Glutamatergic neuron (in vitro differentiated cells): Measurements from ENCODE around the gene NAV2. TPM values are rescaled to one million over a fixed set of nuclear protein-coding genes. Genes with fewer than 3 reads are reported as not detected.

ENCODE experiments used
- DNase-seq: peaks from one replicate; pipeline ENCODE4 v3.0.0; 2022
- H3K27ac Mint-ChIP-seq: one replicate; pipeline ENCODE4 v1.8.0; 2020; ENCODE audit warnings: mild to moderate bottlenecking, mixed read lengths, inconsistent platforms; ENCODE audit not compliant: unreplicated experiment
- H3K27me3 Mint-ChIP-seq: one replicate; pipeline ENCODE4 v1.8.0; 2020; ENCODE audit warnings: mild to moderate bottlenecking, moderate library complexity, mixed read lengths, inconsistent platforms; ENCODE audit not compliant: unreplicated experiment
- H3K36me3 Mint-ChIP-seq: one replicate; pipeline ENCODE4 v1.8.0; 2020; ENCODE audit warnings: mild to moderate bottlenecking, mixed read lengths, inconsistent platforms; ENCODE audit not compliant: unreplicated experiment
- H3K4me1 Mint-ChIP-seq: one replicate; pipeline ENCODE4 v1.8.0; 2020; ENCODE audit warnings: mild to moderate bottlenecking, low read depth, mixed read lengths, inconsistent platforms; ENCODE audit not compliant: unreplicated experiment
- H3K4me3 Mint-ChIP-seq: one replicate; pipeline ENCODE4 v1.8.0; 2020; ENCODE audit warnings: mild to moderate bottlenecking, mixed read lengths, inconsistent platforms; ENCODE audit not compliant: unreplicated experiment
- H3K9me3 Mint-ChIP-seq: one replicate; pipeline ENCODE4 v1.8.0; 2020; ENCODE audit warnings: mild to moderate bottlenecking, moderate library complexity, mixed read lengths, inconsistent platforms; ENCODE audit not compliant: unreplicated experiment
- CTCF ChIP-seq: fragments of 200-600 bp; sonication (generic); IDR thresholded peaks from one replicate; pipeline ENCODE4 v1.5.0; 2021; ENCODE audit not compliant: partially characterized antibody, unreplicated experiment
- total RNA-seq: library from RNA; stranded (reverse); fragmentation: NEBNext Ultra II Directional; extraction: Animal tissue kit (Norgen Biotek cat#: 25700); gene quantifications from one replicate; pipeline ENCODE4 v1.2.1, GENCODE V29; 2021; ENCODE audit not compliant: unreplicated experiment

NAV2 gene
- total RNA-seq, 1 donor from 2014 or later: 117 TPM

GRCh38 chr11:19938169-19938856 lies 225.7 kb downstream of the NAV2 start:
- Mint-ChIP-seq H3K9me3 (peaks cover 2% of the 10 kb centered on the region), H3K4me1 (no peaks in the 10 kb centered on the region), H3K27ac (no peak overlapping the region), H3K27me3 (peaks cover 4% of the 10 kb centered on the region), H3K4me3 (no peak overlapping the region), H3K36me3 (no peaks in the 10 kb centered on the region)
- DNase-seq: peak; percentile 78
- peak; percentile 94 for TF ChIP-seq CTCF

GRCh38 chr11:19938866-19939265 lies 226.2 kb downstream of the NAV2 start:
- no peak for DNase-seq
- Mint-ChIP-seq H3K27me3 (peaks cover 4% of the 10 kb centered on the region), H3K4me3 (no peak overlapping the region), H3K27ac (no peak overlapping the region), H3K36me3 (no peaks in the 10 kb centered on the region), H3K4me1 (no peaks in the 10 kb centered on the region), H3K9me3 (no peaks in the 10 kb centered on the region)
- TF ChIP-seq CTCF: no peak

- Mint-ChIP-seq H3K27me3 (peaks cover 4% of the 10 kb centered on the region), H3K9me3 (no peaks in the 10 kb centered on the region), H3K27ac (no peak overlapping the region), H3K36me3 (no peaks in the 10 kb centered on the region), H3K4me3 (no peak overlapping the region), H3K4me1 (no peaks in the 10 kb centered on the region)
- DNase-seq: no peak
- no peak for TF ChIP-seq CTCF
Measured at GRCh38 chr11:19939415-19939929, 226.8 kb downstream of the NAV2 start.

- TF ChIP-seq CTCF: no peak
- no peaks in the 10 kb centered on the region for H3K36me3 Mint-ChIP-seq
- no peak overlapping the region for H3K27ac Mint-ChIP-seq
- no peaks in the 10 kb centered on the region for H3K4me1 Mint-ChIP-seq
- no peak overlapping the region for H3K4me3 Mint-ChIP-seq
- H3K9me3 Mint-ChIP-seq: no peaks in the 10 kb centered on the region
- no peak for DNase-seq
- no peaks in the 10 kb centered on the region for H3K27me3 Mint-ChIP-seq
Measured at GRCh38 chr11:19940831-19941230, 228.2 kb downstream of the NAV2 start.

GRCh38 chr11:19946681-19947080 lies 234.0 kb downstream of the NAV2 start:
- Mint-ChIP-seq H3K36me3 (no peaks in the 10 kb centered on the region), H3K9me3 (peaks cover 2% of the 10 kb centered on the region), H3K4me3 (no peak overlapping the region), H3K4me1 (no peaks in the 10 kb centered on the region), H3K27ac (no peak overlapping the region), H3K27me3 (no peaks in the 10 kb centered on the region)
- DNase-seq: no peak
- TF ChIP-seq CTCF: no peak
